ENCODE data around the gene ANKRD53.
"Not testable (repeated sequence)": the region's sequence is repeated elsewhere in the genome, so short reads cannot be mapped to it uniquely, and the experiment has no call there.

ANKRD53 gene

GRCh38 chr2:71021394-71021793, 43.0 kb downstream of the ANKRD53 start:
- not testable (repeated sequence) for H3K79me2 ChIP-seq (ENCODE audit: insufficient read depth, low read length); H3K9me2 ChIP-seq (replicated peaks; ENCODE audit: insufficient read depth, low read length); H3K4me2 ChIP-seq (ENCODE audit: low read depth, low read length, poor library complexity, severe bottlenecking); H3K27me3 ChIP-seq (ENCODE audit: low read length); H3K9me3 ChIP-seq (ENCODE audit: insufficient read depth, low read length); H3K9ac ChIP-seq (ENCODE audit: low read length); H3K4me3 ChIP-seq (ENCODE audit: insufficient read depth, low read length, poor library complexity, severe bottlenecking); H4K20me1 ChIP-seq (ENCODE audit: low read depth, low read length); H3F3A ChIP-seq (ENCODE audit: insufficient read depth); H2AFZ ChIP-seq (ENCODE audit: low read depth, low read length, severe bottlenecking); H3K36me3 ChIP-seq (ENCODE audit: low read length); H3K27ac ChIP-seq (ENCODE audit: low read depth, low read length)

GRCh38 chr2:71023553-71024243, 45.3 kb downstream of the ANKRD53 start:
- not testable (repeated sequence) for H3K27me3 ChIP-seq (ENCODE audit: low read length); H4K20me1 ChIP-seq (ENCODE audit: low read depth, low read length); H3K27ac ChIP-seq (ENCODE audit: low read depth, low read length); H3K4me2 ChIP-seq (ENCODE audit: low read depth, low read length, poor library complexity, severe bottlenecking); H3K79me2 ChIP-seq (ENCODE audit: insufficient read depth, low read length); H3K9me2 ChIP-seq (replicated peaks; ENCODE audit: insufficient read depth, low read length); H3K9ac ChIP-seq (ENCODE audit: low read length); H3K36me3 ChIP-seq (ENCODE audit: low read length); H3K9me3 ChIP-seq (ENCODE audit: insufficient read depth, low read length); H3F3A ChIP-seq (ENCODE audit: insufficient read depth); H3K4me3 ChIP-seq (ENCODE audit: insufficient read depth, low read length, poor library complexity, severe bottlenecking); H2AFZ ChIP-seq (ENCODE audit: low read depth, low read length, severe bottlenecking)
- peak; percentile 20 for TF ChIP-seq CTCF (IDR thresholded peaks at IDR 0.05; ENCODE audit: insufficient read depth, low read length, poor library complexity, severe bottlenecking)
